Measurements from ENCODE around the gene ROCK2.

Gene ROCK2

GRCh38 chr2:11279398-11279797, 65.0 kb downstream of the ROCK2 start:
- ChIA-PET POLR2A (no interaction called here), CTCF (no interaction called here)
- no peak overlapping the region for H3K4me3 ChIP-seq (ENCODE audit: low read depth, low read length)
- TF ChIP-seq ZBTB21 (tag by site-specific recombination; IDR thresholded peaks at IDR 0.05) (no peak), BCL11B (tag by site-specific recombination; IDR thresholded peaks at IDR 0.05; ENCODE audit: low read depth) (no peak), ZNF777 (tag by site-specific recombination; IDR thresholded peaks at IDR 0.05; ENCODE audit: borderline replicate concordance) (no peak), SCRT2 (tag by site-specific recombination; IDR thresholded peaks at IDR 0.05) (no peak), ZNF501 (tag by site-specific recombination; IDR thresholded peaks at IDR 0.05) (no peak), ZNF610 (tag by site-specific recombination; IDR thresholded peaks at IDR 0.05; ENCODE audit: borderline replicate concordance) (no peak), ZNF362 (tag by site-specific recombination; IDR thresholded peaks at IDR 0.05) (no peak), PRDM10 (tag by site-specific recombination; IDR thresholded peaks at IDR 0.05) (no peak), ZNF354C (tag by site-specific recombination; IDR thresholded peaks at IDR 0.05; ENCODE audit: borderline replicate concordance, low read depth) (no peak), ZNF660 (tag by site-specific recombination; IDR thresholded peaks at IDR 0.05) (no peak), ZNF704 (tag by site-specific recombination; IDR thresholded peaks at IDR 0.05) (no peak), KLF16 (tag by site-specific recombination; IDR thresholded peaks at IDR 0.05) (no peak), ZNF488 (tag by site-specific recombination; IDR thresholded peaks at IDR 0.05) (no peak), ZNF169 (tag by site-specific recombination; IDR thresholded peaks at IDR 0.05) (no peak), ZNF155 (tag by site-specific recombination; IDR thresholded peaks at IDR 0.05) (no peak), TCF7L2 (IDR thresholded peaks at IDR 0.05; ENCODE audit: borderline replicate concordance, low read depth, low read length) (no peak), ZNF707 (tag by site-specific recombination; IDR thresholded peaks at IDR 0.05) (no peak), ZNF121 (tag by site-specific recombination; IDR thresholded peaks at IDR 0.05) (no peak)
- H3K9me3 ChIP-seq (ENCODE audit: control insufficient read depth, insufficient read depth, low read depth, low read length) = no peaks in the 10 kb centered on the region
- peaks cover 9 to 15% of the 10 kb centered on the region in 2 experiments for H3K36me3 ChIP-seq (ENCODE audit: control insufficient read depth in 2 of 2, insufficient read depth in 1 of 2, low read length in 2 of 2)
- H3K27ac ChIP-seq (ENCODE audit: extremely low read depth, low read depth, low read length) = no peak overlapping the region
- H3K4me1 ChIP-seq (ENCODE audit: control insufficient read depth, insufficient read depth, low read length) = no peaks in the 10 kb centered on the region

- Histone ChIP-seq H3K27ac (ENCODE audit: extremely low read depth, low read depth, low read length) (no peak overlapping the region), H3K4me1 (ENCODE audit: control insufficient read depth, insufficient read depth, low read length) (0 out of 2 replicates have a peak, but pooled peaks cover 3% of the 10 kb centered on the region), H3K4me3 (ENCODE audit: low read depth, low read length) (no peak overlapping the region), H3K9me3 (ENCODE audit: control insufficient read depth, insufficient read depth, low read depth, low read length) (no peaks in the 10 kb centered on the region), H3K36me3 (ENCODE audit: control insufficient read depth in 2 of 2, insufficient read depth in 1 of 2, low read length in 2 of 2) (peaks cover 5 to 9% of the 10 kb centered on the region in 2 experiments)
- POLR2A ChIA-PET = no interaction called here
- CTCF ChIA-PET = no interaction called here
- TF ChIP-seq KLF16 (tag by site-specific recombination; IDR thresholded peaks at IDR 0.05) (no peak), ZNF654 (tag by site-specific recombination; IDR thresholded peaks at IDR 0.05; ENCODE audit: low read depth) (no peak), ZSCAN30 (tag by site-specific recombination; IDR thresholded peaks at IDR 0.05) (no peak), YY2 (tag by site-specific recombination; IDR thresholded peaks at IDR 0.05) (no peak), ZNF146 (tag by site-specific recombination; IDR thresholded peaks at IDR 0.05) (peak; percentile 51; the same call in 1 of the 2 replicates), ZNF366 (tag by site-specific recombination; conservative IDR thresholded peaks at IDR 0.05) (no peak), ZNF558 (tag by site-specific recombination; IDR thresholded peaks at IDR 0.05) (no peak), MYNN (tag by site-specific recombination; IDR thresholded peaks at IDR 0.05; ENCODE audit: borderline replicate concordance) (no peak), ZNF544 (tag by site-specific recombination; IDR thresholded peaks at IDR 0.05) (no peak)
These were observed 66.2 kb downstream of the ROCK2 start for GRCh38 chr2:11278219-11278618.

Measured in HEK293 (cell line).